Calu3 (cell line): ENCODE data around the gene SMIM45.

Experiments
- BruUV-seq: library from RNA; stranded (reverse); fragments of 400-500 nt; replicated peaks from 2 replicates; lab custom pipeline; 2021; lab: Mats Ljungman, UMichigan
- CTCF ChIA-PET: fragments of 300-600 bp; sonication (Branson Sonifier 250); formaldehyde crosslinking; loops from one replicate; lab custom pipeline; 2022; ENCODE audit warnings: antibody characterized with exemption; lab: Charles Lee
- DNase-seq: peaks from one replicate; pipeline ENCODE4 v3.0.0; 2022
- H3K27ac Mint-ChIP-seq: one replicate; pipeline ENCODE4 v1.8.0; 2022; ENCODE audit warnings: mixed read lengths; ENCODE audit not compliant: unreplicated experiment
- H3K27me3 Mint-ChIP-seq: one replicate; pipeline ENCODE4 v1.8.0; 2022; ENCODE audit warnings: mixed read lengths; ENCODE audit not compliant: unreplicated experiment
- H3K36me3 Mint-ChIP-seq: one replicate; pipeline ENCODE4 v1.8.0; 2022; ENCODE audit warnings: mild to moderate bottlenecking, moderate library complexity, mixed read lengths; ENCODE audit not compliant: insufficient read depth, unreplicated experiment
- H3K4me1 Mint-ChIP-seq: one replicate; pipeline ENCODE4 v1.8.0; 2022; ENCODE audit warnings: mild to moderate bottlenecking, low read depth, mixed read lengths; ENCODE audit not compliant: unreplicated experiment
- H3K4me3 Mint-ChIP-seq: one replicate; pipeline ENCODE4 v1.8.0; 2022; ENCODE audit warnings: mild to moderate bottlenecking, low read depth, moderate library complexity, mixed read lengths; ENCODE audit not compliant: unreplicated experiment
- H3K9me3 Mint-ChIP-seq: one replicate; pipeline ENCODE4 v1.8.0; 2022; ENCODE audit warnings: low read depth, mixed read lengths; ENCODE audit not compliant: unreplicated experiment
- intact Hi-C: fragments of 100-400 bp; cut with micrococcal nuclease; formaldehyde crosslinking; loops from one replicate; pipeline ENCODE4 v1.10.0; 2022; ENCODE audit not compliant: unreplicated experiment
- TF ChIP-seq, protein P1 (sequence below): fragments of 200-600 bp; IDR thresholded peaks from one replicate; pipeline ENCODE4 v1.8.0; 2022; ENCODE audit warnings: antibody characterized with exemption; ENCODE audit not compliant: unreplicated experiment

SMIM45 gene

DNA sequence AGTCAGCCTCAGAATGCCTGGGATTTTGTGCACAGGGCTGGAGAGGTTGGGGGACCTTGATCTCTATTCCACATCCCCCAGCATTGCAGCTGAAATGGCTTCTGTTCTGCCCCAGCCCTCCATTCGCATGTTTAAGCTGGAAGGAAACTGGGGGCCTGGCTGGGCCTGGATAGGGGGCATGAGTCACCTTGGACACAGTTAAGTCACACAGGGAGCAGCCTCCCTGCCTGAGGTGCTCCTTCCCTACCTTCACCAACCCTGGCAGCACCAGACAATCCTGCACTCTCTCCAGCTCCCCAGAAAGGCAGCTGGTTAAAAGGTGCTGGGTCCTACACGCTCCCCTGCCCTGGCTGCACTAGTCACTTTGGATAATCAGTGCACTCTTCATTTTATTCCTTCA lies 763 bp downstream of the SMIM45 start:
- H3K36me3 Mint-ChIP-seq, result peaks cover 8% of the 10 kb centered on the region
- H3K27ac Mint-ChIP-seq, result no peak overlapping the region
- BruUV-seq, result no TSS peak
- no peak for DNase-seq
- no peak overlapping the region for H3K4me3 Mint-ChIP-seq
- H3K4me1 Mint-ChIP-seq, result peaks cover 26% of the 10 kb centered on the region
- CTCF ChIA-PET, result interaction anchor here (0.5 kb wide), 1 partner anchor 27 kb away, joined by 6 read pairs; no protein-coding TSS in a partner anchor
- H3K27me3 Mint-ChIP-seq, result no peaks in the 10 kb centered on the region
- no peaks in the 10 kb centered on the region for H3K9me3 Mint-ChIP-seq
- intact Hi-C loops, result no loop called here
- TF ChIP-seq, protein P1, sequence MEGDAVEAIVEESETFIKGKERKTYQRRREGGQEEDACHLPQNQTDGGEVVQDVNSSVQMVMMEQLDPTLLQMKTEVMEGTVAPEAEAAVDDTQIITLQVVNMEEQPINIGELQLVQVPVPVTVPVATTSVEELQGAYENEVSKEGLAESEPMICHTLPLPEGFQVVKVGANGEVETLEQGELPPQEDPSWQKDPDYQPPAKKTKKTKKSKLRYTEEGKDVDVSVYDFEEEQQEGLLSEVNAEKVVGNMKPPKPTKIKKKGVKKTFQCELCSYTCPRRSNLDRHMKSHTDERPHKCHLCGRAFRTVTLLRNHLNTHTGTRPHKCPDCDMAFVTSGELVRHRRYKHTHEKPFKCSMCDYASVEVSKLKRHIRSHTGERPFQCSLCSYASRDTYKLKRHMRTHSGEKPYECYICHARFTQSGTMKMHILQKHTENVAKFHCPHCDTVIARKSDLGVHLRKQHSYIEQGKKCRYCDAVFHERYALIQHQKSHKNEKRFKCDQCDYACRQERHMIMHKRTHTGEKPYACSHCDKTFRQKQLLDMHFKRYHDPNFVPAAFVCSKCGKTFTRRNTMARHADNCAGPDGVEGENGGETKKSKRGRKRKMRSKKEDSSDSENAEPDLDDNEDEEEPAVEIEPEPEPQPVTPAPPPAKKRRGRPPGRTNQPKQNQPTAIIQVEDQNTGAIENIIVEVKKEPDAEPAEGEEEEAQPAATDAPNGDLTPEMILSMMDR, result no peak

DNA sequence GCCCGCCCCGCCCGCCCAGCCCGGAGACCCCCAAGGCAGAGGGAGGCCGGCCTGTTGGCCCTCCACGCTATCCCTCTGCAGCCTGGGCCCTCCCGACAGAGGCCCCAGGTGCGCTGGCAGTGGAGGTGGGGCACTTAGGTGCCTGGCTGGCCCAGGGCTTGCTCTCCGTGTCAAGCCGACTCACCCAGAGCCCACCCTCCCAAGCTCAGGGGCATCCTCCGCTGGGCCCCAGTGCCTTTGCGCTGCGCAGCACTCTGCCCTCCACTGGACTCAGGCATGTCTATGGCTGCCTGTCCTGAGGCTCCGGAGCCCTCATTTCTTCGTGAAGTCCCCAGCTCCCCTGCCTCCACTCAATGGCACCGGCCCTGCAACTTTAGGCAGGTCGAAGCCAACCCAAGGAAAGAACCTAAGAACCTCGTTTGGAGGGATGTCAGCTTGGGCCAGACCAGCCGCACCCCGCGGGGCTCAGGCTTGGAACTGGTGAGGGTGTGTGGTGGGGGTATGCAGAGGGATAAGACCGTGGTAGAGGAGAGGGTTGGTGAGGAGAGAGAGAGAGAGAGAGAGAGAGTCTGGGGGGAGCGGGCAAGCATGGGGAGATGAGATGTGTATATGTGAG lies 6.1 kb downstream of the SMIM45 start:
- Mint-ChIP-seq H3K27ac (no peak overlapping the region), H3K4me1 (peaks cover 13% of the 10 kb centered on the region), H3K36me3 (no peaks in the 10 kb centered on the region), H3K4me3 (peak overlapping the region; percentile 41), H3K9me3 (no peaks in the 10 kb centered on the region), H3K27me3 (no peaks in the 10 kb centered on the region)
- DNase-seq, result no peak
- CTCF ChIA-PET, result interaction anchor here (0.7 kb wide), 2 partner anchors 11 to 273 kb away, joined by 3 to 4 read pairs; partner anchors contain the start of gene CENPM
- TF ChIP-seq, protein P1, result no peak
- intact Hi-C loops, result no loop called here
- BruUV-seq, result no TSS peak

DNA sequence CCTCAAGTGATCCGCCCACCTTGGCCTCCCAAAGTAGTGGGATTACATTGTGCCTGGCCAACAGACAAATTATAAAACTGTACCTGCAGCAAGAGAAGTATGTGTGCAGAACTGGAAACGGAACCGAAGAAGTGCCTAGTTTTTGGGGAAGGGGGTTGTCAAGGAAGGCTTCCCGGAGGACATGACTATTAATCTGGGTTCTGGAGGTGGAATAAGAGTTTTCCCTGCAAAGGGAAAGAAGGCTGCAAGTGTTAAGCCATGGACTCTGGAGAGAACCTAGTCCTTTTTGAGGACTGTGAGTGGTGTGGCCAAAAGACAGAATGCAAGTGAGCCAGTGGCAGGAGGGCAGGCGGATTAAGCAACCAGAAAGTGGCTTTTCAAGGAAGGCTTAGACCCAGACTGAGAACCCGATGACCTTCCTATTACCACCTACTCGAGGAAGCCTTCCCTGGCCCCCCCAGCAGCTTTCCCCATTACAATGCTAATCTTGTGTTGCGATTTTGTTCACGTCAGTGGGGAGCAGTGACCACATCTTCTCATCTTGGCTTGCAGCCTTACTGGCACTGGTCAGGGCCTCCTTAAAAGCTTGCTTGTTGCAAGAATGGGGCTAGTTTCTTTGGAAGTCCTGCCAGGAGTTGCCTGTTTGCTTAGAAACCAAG lies 11.6 kb downstream of the SMIM45 start:
- no TSS peak for BruUV-seq
- CTCF ChIA-PET, result no interaction called here
- Mint-ChIP-seq H3K27me3 (no peaks in the 10 kb centered on the region), H3K4me1 (peaks cover 7% of the 10 kb centered on the region), H3K9me3 (no peaks in the 10 kb centered on the region), H3K4me3 (no peak overlapping the region), H3K36me3 (no peaks in the 10 kb centered on the region), H3K27ac (no peak overlapping the region)
- no peak for DNase-seq
- TF ChIP-seq, protein P1, result no peak
- intact Hi-C loops, result no loop called here

DNA sequence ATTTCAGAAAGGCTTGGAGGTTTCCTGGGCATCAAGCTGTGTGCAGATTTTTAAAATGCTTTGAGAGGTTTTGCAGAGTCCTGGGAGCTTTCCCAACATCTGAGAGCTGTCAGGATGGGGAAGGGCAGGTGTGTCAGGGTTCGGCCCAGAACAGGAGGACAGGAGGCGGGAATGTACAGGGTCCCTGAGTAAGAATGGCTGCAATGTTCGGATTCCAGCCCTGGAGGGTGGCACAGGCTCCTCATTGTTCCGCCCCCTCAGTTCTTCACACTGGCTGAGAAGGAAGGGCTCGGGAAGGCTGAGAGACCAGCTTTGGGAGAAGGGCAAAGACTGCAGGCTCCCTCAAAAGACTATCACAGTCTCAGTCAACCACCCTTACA lies 12.2 kb downstream of the SMIM45 start:
- no peak for DNase-seq
- no peaks in the 10 kb centered on the region for H3K9me3 Mint-ChIP-seq
- H3K4me3 Mint-ChIP-seq, result no peak overlapping the region
- intact Hi-C loops, result no loop called here
- peaks cover under 1% of the 10 kb centered on the region for H3K27me3 Mint-ChIP-seq
- CTCF ChIA-PET, result no interaction called here
- H3K27ac Mint-ChIP-seq, result no peak overlapping the region
- TF ChIP-seq, protein P1, result no peak
- peaks cover 7% of the 10 kb centered on the region for H3K4me1 Mint-ChIP-seq
- BruUV-seq, result no TSS peak
- H3K36me3 Mint-ChIP-seq, result no peaks in the 10 kb centered on the region
